ENCODE data around the gene KRT34. TPM values are rescaled to one million over a fixed set of nuclear protein-coding genes. Genes with fewer than 3 reads are reported as not detected.
A peak's percentile ranks its signal among the peaks of the same experiment; 100 is the strongest.

The KRT34 gene
- total RNA-seq, 2 experiments from 2014 or later: not detected

GRCh38 chr17:41406205-41406604 lies 24.1 kb upstream of the KRT34 start:
- H3K4me3 Mint-ChIP-seq: no peak overlapping the region
- H3K27me3 Mint-ChIP-seq: no peaks in the 10 kb centered on the region
- intact Hi-C loops (cut with DNase I, micrococcal nuclease): no loop called here
- H3K27ac Mint-ChIP-seq: no peak overlapping the region
- no peaks in the 10 kb centered on the region for H3K27me3 ChIP-seq (ENCODE audit: control insufficient read depth in 1 of 2, insufficient read depth in 2 of 2, low read length in 2 of 2)
- ChIA-PET POLR2A (no interaction called here), CTCF (interaction anchor here (1.2 kb wide), 1 partner anchor 84 kb away, joined by 3 read pairs; no protein-coding TSS in a partner anchor)
- no peaks in the 10 kb centered on the region for H3K36me3 ChIP-seq (ENCODE audit: insufficient read depth, low read length)
- no peak for DNase-seq
- no peak overlapping the region for H3K4me3 ChIP-seq (ENCODE audit: low read length)
- no peaks in the 10 kb centered on the region for H3K36me3 Mint-ChIP-seq (ENCODE audit: low read depth)
- no peaks in the 10 kb centered on the region for H3K9me3 ChIP-seq (ENCODE audit: control insufficient read depth in 1 of 2, insufficient read depth in 1 of 2, low read length in 2 of 2)
- no peak for ATAC-seq (ENCODE audit: poor library complexity)
- H3K4me1 ChIP-seq (ENCODE audit: insufficient read depth, low read length): peaks cover 36% of the 10 kb centered on the region
- peaks cover 37% of the 10 kb centered on the region for H3K4me1 Mint-ChIP-seq (ENCODE audit: low read depth)
- no peaks in the 10 kb centered on the region for H3K9me3 Mint-ChIP-seq
- H3K27ac ChIP-seq (ENCODE audit: low read depth in 1 of 2, low read length in 2 of 2): no peak overlapping the region
- no peak for TF ChIP-seq CTCF (IDR thresholded peaks at IDR 0.05)

- intact Hi-C loops (cut with DNase I, micrococcal nuclease): no loop called here
Measured at GRCh38 chr17:41404024-41404671, 22.0 kb upstream of the KRT34 start.

GRCh38 chr17:41403404-41404023 lies 21.4 kb upstream of the KRT34 start:
- Mint-ChIP-seq H3K27me3 (no peaks in the 10 kb centered on the region), H3K4me1 (ENCODE audit: low read depth) (peaks cover 34% of the 10 kb centered on the region), H3K9me3 (no peaks in the 10 kb centered on the region), H3K36me3 (ENCODE audit: low read depth) (no peaks in the 10 kb centered on the region), H3K27ac (no peak overlapping the region), H3K4me3 (no peak overlapping the region)
- H3K36me3 ChIP-seq (ENCODE audit: insufficient read depth, low read length): no peaks in the 10 kb centered on the region
- no peak for TF ChIP-seq CTCF (IDR thresholded peaks at IDR 0.05)
- no peaks in the 10 kb centered on the region for H3K27me3 ChIP-seq (ENCODE audit: control insufficient read depth in 1 of 2, insufficient read depth in 2 of 2, low read length in 2 of 2)
- DNase-seq: peak in 1 of 14 experiments; percentile 12
- ChIA-PET CTCF (interaction anchor here (1.0 to 1.5 kb wide), 2 partner anchors 81 to 263 kb away, joined by 4 to 5 read pairs; no protein-coding TSS in a partner anchor), POLR2A (no interaction called here)
- no peaks in the 10 kb centered on the region for H3K9me3 ChIP-seq (ENCODE audit: control insufficient read depth in 1 of 2, insufficient read depth in 1 of 2, low read length in 2 of 2)
- intact Hi-C loops (cut with DNase I, micrococcal nuclease): no loop called here
- no peak overlapping the region for H3K4me3 ChIP-seq (ENCODE audit: low read length)
- no peak for ATAC-seq (ENCODE audit: poor library complexity)
- no peak overlapping the region for H3K27ac ChIP-seq (ENCODE audit: low read depth in 1 of 2, low read length in 2 of 2)
- peaks cover 27% of the 10 kb centered on the region for H3K4me1 ChIP-seq (ENCODE audit: insufficient read depth, low read length)

More at GRCh38 chr17:41404024-41404671, 22.0 kb upstream of the KRT34 start:
- CTCF ChIA-PET: interaction anchor here (1.0 to 1.5 kb wide), 2 partner anchors 82 to 262 kb away, joined by 4 to 5 read pairs; no protein-coding TSS in a partner anchor
- no peak for TF ChIP-seq CTCF (IDR thresholded peaks at IDR 0.05)
- POLR2A ChIA-PET: interaction anchor here (1.3 kb wide), 1 partner anchor 96 kb away, joined by 4 read pairs; no protein-coding TSS in a partner anchor
- H3K9me3 Mint-ChIP-seq: no peaks in the 10 kb centered on the region
- no peaks in the 10 kb centered on the region for H3K36me3 ChIP-seq (ENCODE audit: insufficient read depth, low read length)
- peaks cover 32% of the 10 kb centered on the region for H3K4me1 ChIP-seq (ENCODE audit: insufficient read depth, low read length)
- DNase-seq: peak in 8 of 14 experiments; percentile 3 to 62 (median 30)
- H3K27me3 ChIP-seq (ENCODE audit: control insufficient read depth in 1 of 2, insufficient read depth in 2 of 2, low read length in 2 of 2): no peaks in the 10 kb centered on the region
- ATAC-seq (ENCODE audit: poor library complexity): peak; percentile 76
- no peak overlapping the region for H3K4me3 ChIP-seq (ENCODE audit: low read length)
- H3K27me3 Mint-ChIP-seq: no peaks in the 10 kb centered on the region
- no peak overlapping the region for H3K27ac ChIP-seq (ENCODE audit: low read depth in 1 of 2, low read length in 2 of 2)
- no peak overlapping the region for H3K27ac Mint-ChIP-seq
- peaks cover 39% of the 10 kb centered on the region for H3K4me1 Mint-ChIP-seq (ENCODE audit: low read depth)
- H3K4me3 Mint-ChIP-seq: no peak overlapping the region
- H3K9me3 ChIP-seq (ENCODE audit: control insufficient read depth in 1 of 2, insufficient read depth in 1 of 2, low read length in 2 of 2): no peaks in the 10 kb centered on the region
- H3K36me3 Mint-ChIP-seq (ENCODE audit: low read depth): no peaks in the 10 kb centered on the region

All from CD4-positive, alpha-beta T cell (primary cell).